GM12864 (cell line): Measurements from ENCODE around the gene TNNI3K.

ENCODE experiments used
- DNase-seq: peaks from one replicate; pipeline ENCODE4 v3.0.0-alpha.2; 2011; ENCODE audit warnings: low read depth
- H3K4me3 ChIP-seq: 2 replicates; pipeline ENCODE4 v1.5.1; 2011; ENCODE audit warnings: mild to moderate bottlenecking, low read depth, low read length, control low read depth
- TF ChIP-seq, protein P1 (sequence below): IDR thresholded peaks from 2 replicates; pipeline ENCODE4 v1.5.1; 2011; ENCODE audit warnings: low read depth, mild to moderate bottlenecking, moderate library complexity, low read length, control low read depth, inconsistent platforms; ENCODE audit errors: missing control alignments

TNNI3K gene

DNA sequence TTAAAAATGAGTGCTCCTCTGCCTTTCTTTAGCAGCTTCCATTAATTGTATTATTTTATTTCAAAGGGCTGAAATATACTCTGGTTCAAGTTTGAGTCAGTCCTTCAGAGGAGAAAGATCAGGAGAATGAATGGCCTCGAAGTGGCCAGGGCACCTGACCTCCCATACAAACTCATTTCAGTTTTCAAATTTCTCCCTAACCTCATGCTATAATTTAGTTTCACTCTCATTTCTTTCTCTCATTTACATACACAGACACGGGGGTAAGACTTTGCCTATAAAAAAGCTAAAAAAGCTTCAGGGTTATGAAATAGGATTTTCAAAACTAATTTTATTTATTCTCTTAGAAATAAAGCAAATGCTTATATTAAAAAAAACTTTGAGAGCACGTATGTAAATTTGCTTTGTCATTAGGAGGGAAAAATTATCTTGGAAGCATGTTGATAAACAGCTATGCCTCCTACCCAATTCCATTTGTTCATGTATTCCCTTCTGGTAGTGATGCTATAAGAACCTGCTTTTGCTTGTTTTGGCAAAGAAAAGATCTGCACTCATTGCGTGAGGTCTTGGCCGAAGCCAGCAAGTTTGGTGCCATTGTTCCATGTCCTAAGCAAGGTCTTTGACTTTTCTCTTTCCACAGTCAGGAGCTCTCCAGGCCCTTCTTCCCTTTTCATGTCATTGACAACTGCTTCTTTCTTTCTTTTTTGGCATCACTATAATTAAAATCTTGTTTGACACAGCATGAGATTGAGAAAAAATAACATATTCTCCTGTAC, 357.6 kb downstream of the TNNI3K start:
- no peak overlapping the region for H3K4me3 ChIP-seq
- DNase-seq: no peak
- TF ChIP-seq, protein P1, sequence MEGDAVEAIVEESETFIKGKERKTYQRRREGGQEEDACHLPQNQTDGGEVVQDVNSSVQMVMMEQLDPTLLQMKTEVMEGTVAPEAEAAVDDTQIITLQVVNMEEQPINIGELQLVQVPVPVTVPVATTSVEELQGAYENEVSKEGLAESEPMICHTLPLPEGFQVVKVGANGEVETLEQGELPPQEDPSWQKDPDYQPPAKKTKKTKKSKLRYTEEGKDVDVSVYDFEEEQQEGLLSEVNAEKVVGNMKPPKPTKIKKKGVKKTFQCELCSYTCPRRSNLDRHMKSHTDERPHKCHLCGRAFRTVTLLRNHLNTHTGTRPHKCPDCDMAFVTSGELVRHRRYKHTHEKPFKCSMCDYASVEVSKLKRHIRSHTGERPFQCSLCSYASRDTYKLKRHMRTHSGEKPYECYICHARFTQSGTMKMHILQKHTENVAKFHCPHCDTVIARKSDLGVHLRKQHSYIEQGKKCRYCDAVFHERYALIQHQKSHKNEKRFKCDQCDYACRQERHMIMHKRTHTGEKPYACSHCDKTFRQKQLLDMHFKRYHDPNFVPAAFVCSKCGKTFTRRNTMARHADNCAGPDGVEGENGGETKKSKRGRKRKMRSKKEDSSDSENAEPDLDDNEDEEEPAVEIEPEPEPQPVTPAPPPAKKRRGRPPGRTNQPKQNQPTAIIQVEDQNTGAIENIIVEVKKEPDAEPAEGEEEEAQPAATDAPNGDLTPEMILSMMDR: no peak
